ENCODE measurements around the gene RCOR3. TPM values are rescaled to one million over a fixed set of nuclear protein-coding genes. Genes with fewer than 3 reads are reported as not detected.

RCOR3 gene
- total RNA-seq, 1 donor from 2014 or later: 44.8 TPM

DNA sequence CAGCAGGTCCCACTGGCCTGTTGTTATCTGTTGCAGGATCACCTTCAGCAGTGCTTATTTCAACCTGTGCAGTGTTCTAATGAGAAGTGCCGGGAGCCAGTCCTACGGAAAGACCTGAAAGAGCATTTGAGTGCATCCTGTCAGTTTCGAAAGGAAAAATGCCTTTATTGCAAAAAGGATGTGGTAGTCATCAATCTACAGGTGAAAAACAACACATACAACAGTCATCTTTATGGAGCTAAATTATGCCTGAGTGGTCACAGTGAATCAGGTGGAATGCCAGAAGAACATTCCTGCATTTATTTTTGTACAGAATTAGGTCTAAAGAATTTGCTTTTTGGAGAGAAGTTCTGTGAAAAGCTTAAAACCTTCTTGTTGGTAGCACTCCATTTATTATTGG, 100.7 kb downstream of the RCOR3 start:
- H3K27me3 Mint-ChIP-seq (ENCODE audit: insufficient read depth, low read depth): peaks cover 3% of the 10 kb centered on the region

GRCh38 chr1:211361202-211361601, 102.0 kb downstream of the RCOR3 start:
- H3K27me3 ChIP-seq: no peaks in the 10 kb centered on the region
- Mint-ChIP-seq H3K4me3 (no peak overlapping the region), H3K27me3 (ENCODE audit: insufficient read depth, low read depth) (peaks cover 3% of the 10 kb centered on the region), H3K36me3 (no peaks in the 10 kb centered on the region), H3K4me1 (no peaks in the 10 kb centered on the region), H3K9me3 (no peaks in the 10 kb centered on the region), H3K27ac (no peak overlapping the region)
- no peaks in the 10 kb centered on the region for H3K9me3 ChIP-seq (ENCODE audit: low read depth)
- no peak overlapping the region for H3K27ac ChIP-seq
- no peak overlapping the region for H3K4me2 ChIP-seq
- H3K4me1 ChIP-seq: no peaks in the 10 kb centered on the region
- H3K9ac ChIP-seq: no peak overlapping the region
- no peak overlapping the region for H2AFZ ChIP-seq (replicated peaks)
- no peaks in the 10 kb centered on the region for H3F3A ChIP-seq (ENCODE audit: low read depth)
- H3K79me2 ChIP-seq (ENCODE audit: low read depth): no peaks in the 10 kb centered on the region
- DNase-seq (ENCODE audit: low spot score): no peak
- H3K4me3 ChIP-seq: no peak overlapping the region
- TF ChIP-seq EZH2phosphoT487 (IDR thresholded peaks at IDR 0.05): no peak
- H4K20me1 ChIP-seq (ENCODE audit: low read depth): no peaks in the 10 kb centered on the region
- no peaks in the 10 kb centered on the region for H3K36me3 ChIP-seq

More for the DNA sequence above, 100.7 kb downstream of the RCOR3 start:
- Histone ChIP-seq H3K79me2 (ENCODE audit: low read depth) (no peaks in the 10 kb centered on the region), H3K9me3 (ENCODE audit: low read depth) (no peaks in the 10 kb centered on the region), H3K4me3 (no peak overlapping the region), H4K20me1 (ENCODE audit: low read depth) (no peaks in the 10 kb centered on the region), H3K4me2 (no peak overlapping the region), H3K36me3 (no peaks in the 10 kb centered on the region), H3F3A (ENCODE audit: low read depth) (no peaks in the 10 kb centered on the region), H3K9ac (no peak overlapping the region), H3K27me3 (no peaks in the 10 kb centered on the region), H3K4me1 (no peaks in the 10 kb centered on the region), H3K27ac (no peak overlapping the region), H2AFZ (replicated peaks) (no peak overlapping the region)
- no peak overlapping the region for H3K27ac Mint-ChIP-seq
- no peak for DNase-seq (ENCODE audit: low spot score)
- no peak overlapping the region for H3K4me3 Mint-ChIP-seq
- H3K9me3 Mint-ChIP-seq: no peaks in the 10 kb centered on the region
- no peaks in the 10 kb centered on the region for H3K36me3 Mint-ChIP-seq
- no peaks in the 10 kb centered on the region for H3K4me1 Mint-ChIP-seq
- TF ChIP-seq EZH2phosphoT487 (IDR thresholded peaks at IDR 0.05) (no peak), EZH2 (IDR thresholded peaks at IDR 0.05) (no peak)
- TF ChIP-seq, protein P1, sequence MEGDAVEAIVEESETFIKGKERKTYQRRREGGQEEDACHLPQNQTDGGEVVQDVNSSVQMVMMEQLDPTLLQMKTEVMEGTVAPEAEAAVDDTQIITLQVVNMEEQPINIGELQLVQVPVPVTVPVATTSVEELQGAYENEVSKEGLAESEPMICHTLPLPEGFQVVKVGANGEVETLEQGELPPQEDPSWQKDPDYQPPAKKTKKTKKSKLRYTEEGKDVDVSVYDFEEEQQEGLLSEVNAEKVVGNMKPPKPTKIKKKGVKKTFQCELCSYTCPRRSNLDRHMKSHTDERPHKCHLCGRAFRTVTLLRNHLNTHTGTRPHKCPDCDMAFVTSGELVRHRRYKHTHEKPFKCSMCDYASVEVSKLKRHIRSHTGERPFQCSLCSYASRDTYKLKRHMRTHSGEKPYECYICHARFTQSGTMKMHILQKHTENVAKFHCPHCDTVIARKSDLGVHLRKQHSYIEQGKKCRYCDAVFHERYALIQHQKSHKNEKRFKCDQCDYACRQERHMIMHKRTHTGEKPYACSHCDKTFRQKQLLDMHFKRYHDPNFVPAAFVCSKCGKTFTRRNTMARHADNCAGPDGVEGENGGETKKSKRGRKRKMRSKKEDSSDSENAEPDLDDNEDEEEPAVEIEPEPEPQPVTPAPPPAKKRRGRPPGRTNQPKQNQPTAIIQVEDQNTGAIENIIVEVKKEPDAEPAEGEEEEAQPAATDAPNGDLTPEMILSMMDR (IDR thresholded peaks at IDR 0.05): no peak

Other genes starting within 250 kb of the RCOR3 start
- 0.99 and 1.6 TPM in 2 replicates for gene KCNH1, start 125.2 kb upstream of the RCOR3 start, total RNA-seq (ENCODE audit: low replicate concordance)
- 28.3 and 36.0 TPM in 2 replicates for gene TRAF5, start 67.5 kb downstream of the RCOR3 start, total RNA-seq (ENCODE audit: low replicate concordance)
- 0.77 and 1.5 TPM in 2 replicates for gene RD3, start 232.8 kb downstream of the RCOR3 start, total RNA-seq (ENCODE audit: low replicate concordance)